ENCODE results near the gene IL1RN. TPM values are rescaled to one million over a fixed set of nuclear protein-coding genes. Genes with fewer than 3 reads are reported as not detected.
A peak's percentile ranks its signal among the peaks of the same experiment; 100 is the strongest.

Gene IL1RN
- total RNA-seq, 1 donor from 2014 or later: not detected

GRCh38 chr2:113160248-113160647 lies 32.9 kb downstream of the IL1RN start:
- no peak for TF ChIP-seq CTCF (conservative IDR thresholded peaks at IDR 0.05)

GRCh38 chr2:113160962-113161361 lies 33.6 kb downstream of the IL1RN start:
- H3K36me3 Mint-ChIP-seq (ENCODE audit: low read depth): no peaks in the 10 kb centered on the region
- TF ChIP-seq CTCF (conservative IDR thresholded peaks at IDR 0.05): no peak
- no peak overlapping the region for H3K27ac Mint-ChIP-seq (ENCODE audit: unreplicated experiment)
- no peak overlapping the region for H3K4me3 Mint-ChIP-seq
- no peaks in the 10 kb centered on the region for H3K9me3 Mint-ChIP-seq
- peaks cover 32% of the 10 kb centered on the region for H3K4me1 Mint-ChIP-seq
- DNase-seq (ENCODE audit: low read depth, low spot score): no peak
- H3K27me3 Mint-ChIP-seq (ENCODE audit: low read depth): peaks cover 13% of the 10 kb centered on the region

More at GRCh38 chr2:113160248-113160647, 32.9 kb downstream of the IL1RN start:
- H3K27ac Mint-ChIP-seq (ENCODE audit: unreplicated experiment): no peak overlapping the region
- H3K4me3 Mint-ChIP-seq: no peak overlapping the region
- peaks cover 26% of the 10 kb centered on the region for H3K4me1 Mint-ChIP-seq
- no peaks in the 10 kb centered on the region for H3K9me3 Mint-ChIP-seq
- DNase-seq (ENCODE audit: low read depth, low spot score): no peak
- H3K36me3 Mint-ChIP-seq (ENCODE audit: low read depth): no peaks in the 10 kb centered on the region
- H3K27me3 Mint-ChIP-seq (ENCODE audit: low read depth): peaks cover 16% of the 10 kb centered on the region

- no peaks in the 10 kb centered on the region for H3K36me3 Mint-ChIP-seq (ENCODE audit: low read depth)
- no peak for DNase-seq (ENCODE audit: low read depth, low spot score)
- no peak overlapping the region for H3K4me3 Mint-ChIP-seq
- TF ChIP-seq CTCF (conservative IDR thresholded peaks at IDR 0.05): no peak
- H3K27ac Mint-ChIP-seq (ENCODE audit: unreplicated experiment): no peak overlapping the region
- H3K9me3 Mint-ChIP-seq: no peaks in the 10 kb centered on the region
- H3K27me3 Mint-ChIP-seq (ENCODE audit: low read depth): peaks cover 9% of the 10 kb centered on the region
- H3K4me1 Mint-ChIP-seq: peaks cover 30% of the 10 kb centered on the region
Measured at GRCh38 chr2:113162173-113162572, 34.8 kb downstream of the IL1RN start.

- no peaks in the 10 kb centered on the region for H3K36me3 Mint-ChIP-seq (ENCODE audit: low read depth)
- H3K27ac Mint-ChIP-seq (ENCODE audit: unreplicated experiment): no peak overlapping the region
- no peak for DNase-seq (ENCODE audit: low read depth, low spot score)
- no peaks in the 10 kb centered on the region for H3K9me3 Mint-ChIP-seq
- peaks cover 29% of the 10 kb centered on the region for H3K4me1 Mint-ChIP-seq
- H3K27me3 Mint-ChIP-seq (ENCODE audit: low read depth): peaks cover 8% of the 10 kb centered on the region
- H3K4me3 Mint-ChIP-seq: no peak overlapping the region
- no peak for TF ChIP-seq CTCF (conservative IDR thresholded peaks at IDR 0.05)
Measured at GRCh38 chr2:113162869-113163268, 35.5 kb downstream of the IL1RN start.

- DNase-seq (ENCODE audit: low read depth, low spot score): no peak
- Mint-ChIP-seq H3K27me3 (ENCODE audit: low read depth) (no peaks in the 10 kb centered on the region), H3K4me1 (peaks cover 25% of the 10 kb centered on the region), H3K4me3 (no peak overlapping the region), H3K36me3 (ENCODE audit: low read depth) (no peaks in the 10 kb centered on the region), H3K27ac (ENCODE audit: unreplicated experiment) (peak overlapping the region; percentile 9), H3K9me3 (no peaks in the 10 kb centered on the region)
- no peak for TF ChIP-seq CTCF (conservative IDR thresholded peaks at IDR 0.05)
Measured at GRCh38 chr2:113164215-113164929, 37.0 kb downstream of the IL1RN start.
